HepG2 (cell line): ENCODE data around the gene CHMP4B. TPM values are rescaled to one million over a fixed set of nuclear protein-coding genes. Genes with fewer than 3 reads are reported as not detected.

Experiments
- CENPT ChIP-seq: sonication (generic); formaldehyde crosslinking; IDR thresholded peaks from 2 replicates; pipeline ENCODE4 v1.8.0; 2022; ENCODE audit warnings: low read depth, mild to moderate bottlenecking, moderate library complexity, missing genetic modification reagents
- DPF2 ChIP-seq: sonication (generic); formaldehyde crosslinking; IDR thresholded peaks from 2 replicates; pipeline ENCODE4 v1.4.0; 2020; ENCODE audit warnings: mild to moderate bottlenecking, low read depth, missing genetic modification reagents, borderline replicate concordance
- DRAP1 ChIP-seq: IDR thresholded peaks from 2 replicates; pipeline ENCODE4 v1.6.1; 2016; ENCODE audit warnings: missing genetic modification reagents, missing compliant biosample characterization
- FIP1L1 ChIP-seq: fragments of 200-400 bp; formaldehyde crosslinking; IDR thresholded peaks from 2 replicates; pipeline ENCODE4 v1.6.1; 2018; ENCODE audit warnings: low read depth, mild to moderate bottlenecking, low read length, moderate library complexity, borderline replicate concordance; ENCODE audit not compliant: insufficient read depth
- HINFP ChIP-seq: sonication (generic); formaldehyde crosslinking; IDR thresholded peaks from 2 replicates; pipeline ENCODE4 v1.4.0; 2020; ENCODE audit warnings: low read depth, mild to moderate bottlenecking, missing genetic modification reagents
- MAX ChIP-seq: IDR thresholded peaks from 2 replicates; pipeline ENCODE4 v1.6.1; 2012; ENCODE audit warnings: inconsistent platforms
- ZNF672 ChIP-seq: sonication (generic); formaldehyde crosslinking; IDR thresholded peaks from 2 replicates; pipeline ENCODE4 v1.8.1; 2022; ENCODE audit warnings: missing genetic modification reagents
- ZNF879 ChIP-seq: sonication (generic); formaldehyde crosslinking; IDR thresholded peaks from 2 replicates; pipeline ENCODE4 v1.8.1; 2023; ENCODE audit warnings: missing genetic modification reagents
- ZSCAN21 ChIP-seq: sonication (generic); formaldehyde crosslinking; IDR thresholded peaks from 2 replicates; pipeline ENCODE4 v1.8.0; 2022; ENCODE audit warnings: mild to moderate bottlenecking, missing genetic modification reagents, moderate library complexity, borderline replicate concordance
- polyA plus RNA-seq, 8 experiments: library from polyadenylated mRNA; depleted of rRNA in 3 of 8; stranded (reverse) in 7 of 8; unstranded in 1 of 8; fragments of >200 nt; fragmentation: Illumina TruSeq in 4 of 8; extraction: Trizol in 4 of 8; gene quantifications; 2 replicates each; pipeline versions ENCODE4 v1.2.1 to v1.2.3, GENCODE V29; 2011 to 2016; ENCODE audit warnings: low read depth in 4 of 8, missing spikeins in 1 of 8, mixed read lengths in 1 of 8; ENCODE audit not compliant: insufficient read depth in 1 of 8
- total RNA-seq, 5 experiments: library from RNA; depleted of rRNA; stranded (reverse); fragments of >200 nt; fragmentation: Illumina TruSeq; extraction: Trizol; gene quantifications; 2 replicates each; pipeline ENCODE4 v1.2.3, GENCODE V29; 2016; ENCODE audit warnings: low read depth in 1 of 5
- TF ChIP-seq, protein P1 (sequence below): IDR thresholded peaks from 2 replicates; pipeline ENCODE4 v1.6.1; 2016; ENCODE audit warnings: low read depth, missing genetic modification reagents, missing compliant biosample characterization
- TF ChIP-seq, protein P2 (sequence below), 2 experiments: sonication (generic) in 1 of 2; formaldehyde crosslinking in 1 of 2; IDR thresholded peaks; 2 replicates each; pipeline versions ENCODE4 v1.5.1 to v1.6.1; 2011 to 2020; ENCODE audit warnings: borderline replicate concordance in 1 of 2, low read depth in 1 of 2, low read length in 1 of 2, mild to moderate bottlenecking in 1 of 2, missing genetic modification reagents in 1 of 2, moderate library complexity in 1 of 2
- TF ChIP-seq, protein P3 (sequence below): sonication (generic); formaldehyde crosslinking; IDR thresholded peaks from 2 replicates; pipeline ENCODE4 v1.4.0; 2020; ENCODE audit warnings: missing genetic modification reagents

The CHMP4B gene
- total and polyA plus RNA-seq, 2 of the 13 experiments (the other 11 are each of a cell fraction or from before 2014, with no cell fraction given), result 40.1 to 45.6 TPM

DNA sequence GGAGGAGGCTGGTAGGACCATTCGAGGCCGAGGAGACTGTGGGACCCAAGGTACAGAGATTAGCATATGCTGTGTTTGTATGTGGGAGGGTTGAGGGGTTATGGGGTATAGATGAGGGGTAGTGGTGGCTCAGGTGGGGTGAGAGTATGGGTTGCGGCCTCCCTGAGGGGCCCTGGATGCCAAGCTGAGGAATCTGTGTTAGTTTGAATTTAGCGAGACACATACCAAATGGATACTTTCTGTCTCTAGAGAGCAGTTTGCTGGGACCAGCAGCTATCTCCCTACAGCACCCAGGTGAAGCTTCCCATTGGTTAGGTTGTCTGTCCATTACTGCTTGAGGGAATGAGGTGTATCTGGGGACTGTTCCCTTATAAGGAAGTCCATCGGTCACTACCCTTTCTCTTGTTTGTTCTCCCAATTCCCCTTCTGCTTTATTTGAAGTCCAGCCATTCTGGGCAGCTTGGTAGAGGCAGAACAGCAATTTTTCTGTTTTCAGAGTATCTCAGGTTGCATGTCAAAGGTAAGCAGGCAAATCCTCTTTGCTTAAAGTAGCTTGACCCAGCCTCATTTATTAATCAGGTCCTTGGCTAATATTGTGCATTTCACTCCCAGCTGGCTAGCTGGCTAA, 15.2 kb downstream of the CHMP4B start (continued):
- TF ChIP-seq DPF2 (0 out of 2 replicates have a peak, but pooled peaks have one; percentile 29), FIP1L1 (no peak), ZSCAN21 (no peak), ZNF672 (CRISPR knock-in tag) (no peak), MAX (no peak), HINFP (CRISPR knock-in tag) (no peak), DRAP1 (CRISPR knock-in tag) (0 out of 2 replicates have a peak, but pooled peaks have one; percentile 11), ZNF879 (CRISPR knock-in tag) (peak; percentile 79; the same call in 1 of the 2 replicates), CENPT (CRISPR knock-in tag) (no peak)
- TF ChIP-seq, protein P1, sequence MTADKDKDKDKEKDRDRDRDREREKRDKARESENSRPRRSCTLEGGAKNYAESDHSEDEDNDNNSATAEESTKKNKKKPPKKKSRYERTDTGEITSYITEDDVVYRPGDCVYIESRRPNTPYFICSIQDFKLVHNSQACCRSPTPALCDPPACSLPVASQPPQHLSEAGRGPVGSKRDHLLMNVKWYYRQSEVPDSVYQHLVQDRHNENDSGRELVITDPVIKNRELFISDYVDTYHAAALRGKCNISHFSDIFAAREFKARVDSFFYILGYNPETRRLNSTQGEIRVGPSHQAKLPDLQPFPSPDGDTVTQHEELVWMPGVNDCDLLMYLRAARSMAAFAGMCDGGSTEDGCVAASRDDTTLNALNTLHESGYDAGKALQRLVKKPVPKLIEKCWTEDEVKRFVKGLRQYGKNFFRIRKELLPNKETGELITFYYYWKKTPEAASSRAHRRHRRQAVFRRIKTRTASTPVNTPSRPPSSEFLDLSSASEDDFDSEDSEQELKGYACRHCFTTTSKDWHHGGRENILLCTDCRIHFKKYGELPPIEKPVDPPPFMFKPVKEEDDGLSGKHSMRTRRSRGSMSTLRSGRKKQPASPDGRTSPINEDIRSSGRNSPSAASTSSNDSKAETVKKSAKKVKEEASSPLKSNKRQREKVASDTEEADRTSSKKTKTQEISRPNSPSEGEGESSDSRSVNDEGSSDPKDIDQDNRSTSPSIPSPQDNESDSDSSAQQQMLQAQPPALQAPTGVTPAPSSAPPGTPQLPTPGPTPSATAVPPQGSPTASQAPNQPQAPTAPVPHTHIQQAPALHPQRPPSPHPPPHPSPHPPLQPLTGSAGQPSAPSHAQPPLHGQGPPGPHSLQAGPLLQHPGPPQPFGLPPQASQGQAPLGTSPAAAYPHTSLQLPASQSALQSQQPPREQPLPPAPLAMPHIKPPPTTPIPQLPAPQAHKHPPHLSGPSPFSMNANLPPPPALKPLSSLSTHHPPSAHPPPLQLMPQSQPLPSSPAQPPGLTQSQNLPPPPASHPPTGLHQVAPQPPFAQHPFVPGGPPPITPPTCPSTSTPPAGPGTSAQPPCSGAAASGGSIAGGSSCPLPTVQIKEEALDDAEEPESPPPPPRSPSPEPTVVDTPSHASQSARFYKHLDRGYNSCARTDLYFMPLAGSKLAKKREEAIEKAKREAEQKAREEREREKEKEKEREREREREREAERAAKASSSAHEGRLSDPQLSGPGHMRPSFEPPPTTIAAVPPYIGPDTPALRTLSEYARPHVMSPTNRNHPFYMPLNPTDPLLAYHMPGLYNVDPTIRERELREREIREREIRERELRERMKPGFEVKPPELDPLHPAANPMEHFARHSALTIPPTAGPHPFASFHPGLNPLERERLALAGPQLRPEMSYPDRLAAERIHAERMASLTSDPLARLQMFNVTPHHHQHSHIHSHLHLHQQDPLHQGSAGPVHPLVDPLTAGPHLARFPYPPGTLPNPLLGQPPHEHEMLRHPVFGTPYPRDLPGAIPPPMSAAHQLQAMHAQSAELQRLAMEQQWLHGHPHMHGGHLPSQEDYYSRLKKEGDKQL (CRISPR knock-in tag), result no peak
- TF ChIP-seq, protein P2, sequence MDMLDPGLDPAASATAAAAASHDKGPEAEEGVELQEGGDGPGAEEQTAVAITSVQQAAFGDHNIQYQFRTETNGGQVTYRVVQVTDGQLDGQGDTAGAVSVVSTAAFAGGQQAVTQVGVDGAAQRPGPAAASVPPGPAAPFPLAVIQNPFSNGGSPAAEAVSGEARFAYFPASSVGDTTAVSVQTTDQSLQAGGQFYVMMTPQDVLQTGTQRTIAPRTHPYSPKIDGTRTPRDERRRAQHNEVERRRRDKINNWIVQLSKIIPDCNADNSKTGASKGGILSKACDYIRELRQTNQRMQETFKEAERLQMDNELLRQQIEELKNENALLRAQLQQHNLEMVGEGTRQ (IDR thresholded peaks at IDR 0.05; ENCODE audit: low read depth, low read length), result no peak
- TF ChIP-seq, protein P2 (CRISPR knock-in tag; IDR thresholded peaks at IDR 0.05; ENCODE audit: borderline replicate concordance), result peak; percentile 81; the same call in 1 of the 2 replicates
- TF ChIP-seq, protein P3, sequence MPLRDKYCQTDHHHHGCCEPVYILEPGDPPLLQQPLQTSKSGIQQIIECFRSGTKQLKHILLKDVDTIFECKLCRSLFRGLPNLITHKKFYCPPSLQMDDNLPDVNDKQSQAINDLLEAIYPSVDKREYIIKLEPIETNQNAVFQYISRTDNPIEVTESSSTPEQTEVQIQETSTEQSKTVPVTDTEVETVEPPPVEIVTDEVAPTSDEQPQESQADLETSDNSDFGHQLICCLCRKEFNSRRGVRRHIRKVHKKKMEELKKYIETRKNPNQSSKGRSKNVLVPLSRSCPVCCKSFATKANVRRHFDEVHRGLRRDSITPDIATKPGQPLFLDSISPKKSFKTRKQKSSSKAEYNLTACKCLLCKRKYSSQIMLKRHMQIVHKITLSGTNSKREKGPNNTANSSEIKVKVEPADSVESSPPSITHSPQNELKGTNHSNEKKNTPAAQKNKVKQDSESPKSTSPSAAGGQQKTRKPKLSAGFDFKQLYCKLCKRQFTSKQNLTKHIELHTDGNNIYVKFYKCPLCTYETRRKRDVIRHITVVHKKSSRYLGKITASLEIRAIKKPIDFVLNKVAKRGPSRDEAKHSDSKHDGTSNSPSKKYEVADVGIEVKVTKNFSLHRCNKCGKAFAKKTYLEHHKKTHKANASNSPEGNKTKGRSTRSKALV, result no peak
